Kasumi-1 (cell line): ENCODE measurements around the gene MVB12A.

Experiments
- DNase-seq, 2 experiments: peaks; one replicate each; lab custom pipeline; 2025; lab: John Stamatoyannopoulos, UW

MVB12A gene

DNA sequence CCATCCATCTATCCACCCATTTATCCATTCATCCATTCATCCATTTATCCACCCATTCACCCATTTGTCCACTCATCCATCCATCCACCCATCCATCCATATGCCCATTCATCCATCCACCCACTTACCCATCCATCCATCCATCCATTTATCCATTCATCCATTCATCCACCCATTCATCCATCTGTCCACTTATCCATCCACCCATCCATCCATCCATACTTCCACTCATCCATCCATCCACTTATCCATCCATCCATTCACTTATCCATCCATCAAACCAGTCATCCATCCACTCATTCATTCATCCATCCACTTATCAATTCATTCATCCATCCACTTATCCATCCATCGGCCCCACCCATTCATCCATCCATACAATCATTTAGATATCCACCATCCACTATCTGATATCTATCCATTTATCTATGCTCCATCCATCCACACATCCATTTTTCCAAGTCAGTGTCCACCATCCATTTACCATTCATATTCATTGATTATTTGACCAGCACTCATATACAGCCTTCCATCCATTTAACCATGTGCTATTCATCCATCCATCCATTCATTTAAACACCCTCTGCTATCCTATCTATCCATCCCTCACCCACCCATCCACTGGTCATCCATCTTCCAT, 25.8 kb downstream of the MVB12A start:
- no peak for DNase-seq

DNA sequence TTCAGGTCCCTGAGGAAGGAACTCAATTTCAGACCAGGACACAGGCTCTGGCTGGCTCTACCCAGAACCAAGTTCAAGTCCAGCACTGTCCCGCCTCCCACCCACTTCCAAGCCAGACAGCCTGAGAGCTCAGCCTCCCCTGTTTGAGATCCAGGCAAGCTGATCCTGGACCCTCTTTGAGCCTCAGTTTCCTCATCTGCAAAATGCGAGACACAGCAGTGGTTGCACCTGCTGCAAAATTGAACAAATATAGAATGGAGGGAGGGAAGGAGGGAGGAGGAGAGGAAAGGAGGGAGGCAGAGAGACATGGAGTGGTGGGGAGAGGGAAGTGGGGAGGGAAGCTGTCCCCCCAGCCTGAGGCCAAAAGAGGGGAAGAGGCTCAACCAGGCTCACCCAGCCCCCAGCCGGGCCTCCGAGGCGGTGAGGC, 27.9 kb downstream of the MVB12A start:
- DNase-seq: peak; percentile 4 to 12

DNA sequence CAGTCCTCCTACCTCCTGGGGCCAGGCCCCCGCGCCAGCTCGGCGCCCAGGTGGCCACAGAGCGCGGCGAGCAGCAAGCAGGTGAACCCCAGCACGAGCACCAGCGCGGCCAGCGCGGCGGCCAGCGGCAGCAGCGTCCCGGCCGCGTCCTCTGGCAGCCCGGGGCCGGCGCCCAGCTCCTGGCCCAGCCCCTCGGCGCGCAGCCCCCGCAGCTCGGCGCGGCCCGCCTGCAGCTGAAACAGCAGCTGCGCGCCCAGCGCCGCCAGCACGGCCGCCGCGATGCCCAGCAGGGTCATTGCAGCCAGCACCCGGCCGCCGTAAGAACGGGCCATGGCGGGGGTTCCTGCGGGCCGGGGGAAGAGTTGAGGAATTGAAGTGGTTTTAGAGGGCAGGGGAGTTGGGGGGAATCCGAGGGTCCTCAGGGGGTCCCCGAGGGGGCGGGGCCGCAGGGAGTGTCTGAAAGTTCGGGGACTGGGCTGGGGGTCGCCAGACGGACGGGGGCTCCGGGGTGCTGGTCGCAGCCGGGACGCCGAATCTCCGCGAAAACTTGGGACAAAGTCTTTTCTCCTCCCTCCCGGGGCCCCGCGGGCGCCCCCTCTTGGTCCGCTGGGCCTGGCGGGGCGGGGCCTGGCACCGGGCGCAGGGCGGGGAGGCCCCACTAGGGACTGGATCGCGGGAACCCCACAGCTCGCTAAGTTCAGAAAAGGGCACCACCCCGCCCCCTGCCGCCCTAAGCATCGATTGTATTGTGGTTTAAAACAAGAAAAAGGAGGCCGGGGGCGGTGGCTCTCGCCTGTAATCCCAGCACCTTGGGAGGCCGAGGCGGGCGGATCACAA, 28.5 kb downstream of the MVB12A start, which contains the start of gene TMEM221:
TSS of gene TMEM221 (minus strand) at position 538 of the 837 bp plus-strand sequence. CDS start at position 332, 206 bp downstream.
- DNase-seq: peak; percentile 57 to 61

DNA sequence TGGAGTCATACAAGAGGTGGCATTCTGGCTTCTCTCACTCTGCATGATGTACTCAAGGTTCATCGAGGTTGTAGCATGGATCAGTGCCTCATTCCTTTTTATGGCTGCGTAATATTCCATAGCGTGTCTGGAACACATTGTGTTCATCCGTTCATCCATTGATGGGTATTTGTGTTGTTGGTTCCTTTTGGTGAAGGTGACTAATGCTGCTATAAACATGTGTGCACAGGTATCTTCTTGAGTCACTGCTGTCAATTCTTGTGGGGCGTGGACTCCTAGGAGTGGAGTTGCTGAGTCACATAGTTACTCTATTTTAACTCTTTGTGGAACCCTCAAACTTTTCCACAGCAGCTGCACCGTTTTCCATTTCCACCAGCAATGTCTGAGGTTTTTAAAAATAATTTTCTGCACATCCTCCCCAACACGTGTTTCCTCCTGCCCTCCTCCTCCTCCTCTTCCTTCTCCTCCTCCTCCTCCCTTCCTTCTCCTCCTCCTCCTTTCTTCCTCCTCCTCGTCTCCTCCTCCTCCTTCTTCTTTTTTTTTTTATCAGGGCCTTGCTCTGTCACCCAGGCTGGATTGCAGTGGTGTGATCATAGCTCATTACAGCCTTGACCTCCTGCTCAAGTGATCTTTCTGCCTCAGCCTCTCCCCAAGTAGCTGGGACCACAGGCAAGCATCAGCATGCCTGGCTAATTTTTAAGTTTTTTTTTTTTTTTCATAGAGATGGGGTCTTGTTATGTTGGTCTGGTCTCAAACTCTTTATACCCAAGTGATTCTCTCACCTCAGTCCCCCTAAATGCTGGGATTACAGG, 30.6 kb downstream of the MVB12A start:
- DNase-seq: peak; percentile 51 to 80

DNA sequence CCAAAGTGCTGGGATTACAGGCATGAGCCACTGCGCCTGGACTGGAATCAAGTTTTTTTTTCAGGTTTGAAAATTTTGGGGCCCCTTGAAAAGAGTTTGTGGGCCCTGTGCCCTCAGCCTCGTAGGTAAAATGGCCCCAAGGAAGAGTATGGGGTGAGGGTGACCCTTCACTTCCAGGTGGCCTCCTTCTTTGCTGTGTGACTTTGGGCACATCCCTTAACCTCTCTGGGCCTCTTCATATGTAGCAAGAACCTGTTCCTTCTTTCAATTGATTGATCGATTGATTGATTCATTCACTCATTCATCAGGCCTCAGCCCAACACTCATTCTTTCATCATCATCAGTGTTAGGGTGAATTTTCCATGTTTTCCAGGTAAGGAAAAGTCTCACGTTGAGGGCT, 32.0 kb downstream of the MVB12A start:
- DNase-seq: no peak

DNA sequence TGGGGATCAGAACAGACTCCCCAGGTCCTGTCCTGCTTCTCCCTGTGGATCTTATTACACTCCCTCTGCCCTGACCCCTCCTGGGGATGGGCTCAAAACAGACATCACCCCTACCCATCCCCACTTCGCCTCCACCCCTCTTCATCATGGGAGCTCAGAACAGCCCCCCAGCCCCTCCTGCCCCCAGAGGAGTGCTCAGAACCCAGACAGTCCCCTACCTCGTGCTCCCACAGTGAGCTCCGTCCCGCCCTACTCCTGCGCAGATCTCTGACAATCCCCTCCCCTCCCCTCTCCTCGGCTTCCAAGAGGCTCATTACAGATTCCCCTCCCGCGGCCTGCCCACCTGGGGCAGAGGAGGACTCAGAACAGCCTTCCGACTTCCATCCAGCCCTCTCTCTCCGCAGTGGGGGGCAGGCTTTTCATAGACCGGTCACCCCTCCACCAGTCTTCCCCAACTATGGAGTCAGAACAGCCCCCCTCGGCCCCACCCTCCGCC, 34.8 kb downstream of the MVB12A start:
- DNase-seq: no peak

DNA sequence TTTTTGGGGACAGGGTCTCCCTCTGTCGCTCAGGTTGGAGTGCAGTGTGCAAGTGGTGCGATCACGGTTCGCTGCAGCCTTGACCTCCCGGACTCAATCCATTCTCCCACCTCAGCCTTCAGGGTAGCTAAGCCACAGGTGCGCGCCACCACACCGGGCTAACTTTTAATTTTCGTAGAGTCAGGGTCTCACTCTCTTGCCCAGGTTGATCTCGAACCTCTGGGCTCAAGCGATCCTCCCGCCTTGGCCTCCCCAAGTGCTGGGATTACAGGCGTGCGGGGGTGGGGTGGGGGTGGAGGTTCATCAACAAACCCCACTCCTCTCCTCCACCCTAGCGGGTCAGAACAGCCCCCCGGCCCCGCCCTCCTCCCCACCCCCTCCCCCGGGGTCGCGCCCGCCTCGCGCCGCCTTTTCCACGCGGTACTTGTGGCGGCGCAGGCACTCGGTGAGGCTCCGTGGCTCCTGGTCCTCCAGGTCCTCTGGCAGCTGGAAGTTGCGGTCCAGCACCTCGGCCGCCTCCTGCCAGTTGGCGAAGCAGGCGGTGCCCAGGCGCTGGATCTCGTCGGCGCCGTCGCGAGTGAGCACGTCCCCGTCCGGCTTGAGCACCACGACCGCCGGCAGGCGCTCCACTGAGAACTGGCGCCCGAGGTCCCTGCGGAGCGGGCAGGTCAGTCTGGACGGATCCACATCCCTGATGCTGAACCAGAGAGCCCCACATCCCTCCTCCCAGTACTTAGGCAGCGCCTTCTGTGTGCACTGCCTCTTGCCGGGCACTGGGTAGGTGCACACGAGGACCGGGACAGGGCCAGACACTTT, 35.7 kb downstream of the MVB12A start:
- no peak for DNase-seq

DNA sequence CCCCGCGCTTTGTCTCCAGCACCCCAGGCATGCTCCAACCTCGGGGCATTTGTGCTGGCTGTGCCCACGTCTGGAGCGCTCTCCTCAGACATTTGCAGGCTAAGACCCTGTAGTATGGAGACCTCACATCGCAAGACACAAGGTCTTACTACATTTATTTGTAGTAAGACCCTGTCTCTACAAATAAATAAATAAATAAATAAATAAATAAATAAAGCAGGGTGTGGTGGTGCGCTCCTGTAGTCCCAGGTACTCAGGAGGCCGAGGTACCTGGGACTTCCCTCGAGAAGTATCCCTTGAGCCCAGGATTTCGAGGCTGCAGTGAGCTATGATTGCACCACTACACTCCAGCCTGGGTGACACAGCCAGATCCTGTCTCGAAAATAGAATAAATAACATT, 36.3 kb downstream of the MVB12A start:
- DNase-seq: no peak

DNA sequence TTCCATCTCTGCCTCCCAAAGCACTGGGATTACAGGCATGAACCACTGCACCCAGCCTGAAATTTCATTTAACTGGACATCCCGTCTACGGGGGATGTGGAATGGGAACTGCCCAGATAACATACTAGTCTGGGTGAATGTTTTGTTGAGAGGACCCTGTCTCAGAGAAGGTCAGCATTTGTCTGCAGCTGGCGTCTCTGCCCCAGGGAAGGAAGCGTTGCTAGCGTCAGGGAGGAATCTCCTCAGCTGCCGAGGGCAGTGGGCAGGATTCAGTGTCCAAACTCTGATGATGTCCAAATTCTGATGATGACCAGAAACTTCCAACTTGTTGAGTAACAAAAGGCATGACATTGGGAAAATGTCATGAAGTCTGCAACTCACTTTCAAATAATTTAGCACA, 37.8 kb downstream of the MVB12A start:
- DNase-seq: no peak

DNA sequence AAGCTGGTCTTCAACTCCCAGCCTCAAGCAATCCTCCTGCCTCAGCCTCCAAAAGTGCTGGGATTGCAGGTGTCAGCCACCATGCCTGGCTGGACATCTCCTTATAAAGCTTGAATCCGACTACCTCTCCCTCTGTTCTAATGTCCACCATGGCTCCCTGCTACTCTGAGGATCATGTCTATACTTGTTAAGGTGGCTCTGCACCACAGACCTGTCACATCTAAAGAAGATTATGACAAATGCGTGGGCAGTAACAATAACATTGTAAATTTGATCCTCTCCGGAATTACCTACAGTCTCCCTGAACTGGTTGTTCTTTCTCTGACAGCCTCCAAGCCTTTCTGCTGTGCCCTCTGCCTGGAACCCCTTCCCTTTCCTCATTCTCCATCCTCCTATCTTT, 39.1 kb downstream of the MVB12A start:
- no peak for DNase-seq

DNA sequence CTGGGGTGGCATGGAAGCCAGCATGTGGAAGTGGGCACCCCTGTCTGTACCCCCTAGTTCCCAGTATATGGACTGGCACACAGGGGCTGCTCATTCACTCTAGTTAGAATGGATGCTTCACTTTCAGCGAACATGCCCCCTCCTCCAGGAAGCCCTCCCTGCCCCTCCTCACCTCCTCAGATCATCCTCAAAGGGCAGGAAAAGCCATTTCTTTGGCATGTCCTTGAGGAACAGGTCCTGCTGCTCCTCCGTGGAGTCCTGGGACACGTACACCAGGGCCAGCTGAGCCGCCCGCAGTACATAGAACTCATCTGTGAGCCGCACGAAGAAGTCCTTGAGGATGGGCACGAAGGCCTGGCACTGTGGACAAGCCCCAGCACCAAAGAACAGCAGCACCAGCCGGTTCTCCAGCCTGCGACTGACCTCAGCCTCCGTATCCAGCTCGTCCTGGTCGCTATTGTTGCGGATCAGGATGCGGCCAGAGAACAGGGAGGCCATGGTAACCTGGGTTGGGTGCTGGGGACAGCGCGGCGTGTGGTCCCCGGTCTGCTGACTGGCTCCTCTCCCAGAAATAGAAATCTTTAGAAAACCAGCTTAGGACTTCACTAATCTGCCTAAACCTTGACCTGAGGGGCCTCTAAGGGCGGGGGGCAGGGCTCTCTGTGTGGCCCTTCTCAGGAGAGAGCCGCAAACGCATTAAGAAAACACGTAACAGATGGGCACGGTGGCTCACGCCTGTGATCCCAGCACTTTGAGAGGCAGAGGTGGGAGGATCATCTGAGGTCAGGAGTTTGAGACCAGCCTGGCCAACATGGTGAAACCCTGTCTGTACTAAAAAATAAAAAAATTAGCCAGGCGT, 40.8 kb downstream of the MVB12A start, which contains the start of gene NXNL1:
TSS of gene NXNL1 (minus strand) at position 555 of the 859 bp plus-strand sequence. CDS start at position 498, 57 bp downstream.
- DNase-seq: no peak

DNA sequence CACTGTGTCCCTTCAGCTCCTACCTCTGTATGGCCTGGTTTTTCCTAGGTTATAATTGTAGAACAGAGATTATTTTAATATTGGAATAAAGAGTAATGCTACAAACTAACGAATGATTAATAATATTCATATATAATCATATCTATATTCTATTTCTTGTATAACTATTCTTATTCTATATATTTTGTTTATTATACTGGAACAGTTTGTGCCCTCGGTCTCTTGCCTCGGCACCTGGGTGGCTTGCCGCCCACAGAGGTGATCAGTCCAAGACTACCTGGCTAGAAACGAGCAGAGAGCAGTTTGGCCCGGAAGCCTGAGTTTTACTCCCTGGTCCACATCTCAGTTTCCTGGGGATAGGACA, 46.6 kb downstream of the MVB12A start:
- DNase-seq: no peak

DNA sequence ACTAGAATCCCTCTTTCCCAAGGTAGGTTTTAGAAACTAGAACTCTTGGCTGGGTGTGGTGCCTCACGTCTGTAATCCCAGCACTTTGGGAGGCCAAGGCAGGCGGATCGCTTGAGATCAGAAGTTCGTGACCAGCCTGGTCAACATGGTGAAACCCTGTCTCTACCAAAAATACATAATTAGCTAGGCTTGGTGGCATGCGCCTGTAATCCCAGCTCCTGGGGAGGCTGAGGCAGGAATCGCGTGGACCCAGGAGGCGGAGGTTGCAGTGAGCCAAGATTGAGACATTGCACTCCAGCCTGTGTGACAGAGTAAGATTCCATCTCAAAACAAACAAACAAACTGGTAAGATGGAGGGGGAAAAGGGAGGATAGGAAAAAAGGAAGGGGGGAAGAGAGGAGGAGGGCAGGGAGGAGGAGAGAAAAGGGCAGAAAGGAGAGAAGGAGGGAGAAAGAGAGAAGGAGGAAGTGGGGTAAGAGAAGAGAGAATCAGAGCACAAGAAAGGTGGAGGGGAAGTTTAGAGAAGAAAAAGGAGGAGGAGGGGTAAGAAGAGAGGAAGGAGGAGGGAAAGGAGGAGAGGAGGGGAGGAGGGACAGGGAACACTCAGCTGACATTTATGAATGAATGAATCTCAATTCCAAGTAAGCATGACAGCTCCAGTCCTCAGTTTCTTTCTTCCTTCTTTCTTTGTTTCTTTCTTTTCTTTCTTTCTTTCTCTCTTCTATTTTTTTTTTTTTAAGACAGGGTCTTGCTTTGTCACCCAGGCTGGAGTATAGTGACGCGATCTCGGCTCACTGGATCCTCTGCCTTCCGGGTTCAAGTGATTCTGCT, 47.8 kb downstream of the MVB12A start:
- no peak for DNase-seq

DNA sequence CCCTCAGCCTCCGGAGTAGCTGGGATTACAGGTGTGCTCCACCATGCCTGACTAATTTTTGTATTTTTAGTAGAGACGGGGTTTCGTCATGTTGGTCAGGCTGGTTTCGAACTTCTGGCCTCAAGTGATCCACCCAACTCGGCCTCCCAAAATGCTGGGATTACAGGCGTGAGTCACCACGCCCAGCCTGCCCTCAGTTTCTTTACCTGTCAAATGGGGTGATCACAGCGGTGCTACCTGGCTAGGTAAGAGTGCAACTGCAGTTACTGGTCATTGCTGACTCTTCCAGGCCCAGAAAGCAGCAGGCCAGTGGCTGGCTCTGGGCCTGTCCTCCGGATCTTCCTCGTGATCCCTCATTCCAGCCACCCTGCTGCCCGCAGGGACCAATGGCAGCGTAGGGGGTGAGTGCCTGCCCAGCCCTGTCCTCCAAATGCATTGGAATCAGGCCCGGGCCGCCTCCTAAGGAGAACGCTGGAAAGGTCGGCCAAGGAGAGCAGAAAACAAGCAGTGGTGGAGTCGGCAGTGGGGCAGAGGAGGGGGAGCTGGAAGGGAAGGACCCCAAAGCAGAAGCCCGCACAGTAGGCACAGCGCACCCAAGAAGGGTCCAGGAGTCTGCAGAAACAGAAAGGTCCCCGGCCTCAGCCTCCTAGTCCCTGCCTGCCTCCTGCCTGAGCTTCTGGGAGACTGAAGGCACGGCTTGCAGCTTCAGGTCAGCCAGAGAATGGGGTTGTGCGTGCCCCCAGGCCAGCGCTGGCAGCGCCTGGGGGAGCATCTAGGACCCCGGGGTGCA, 48.6 kb downstream of the MVB12A start:
- no peak for DNase-seq

DNA sequence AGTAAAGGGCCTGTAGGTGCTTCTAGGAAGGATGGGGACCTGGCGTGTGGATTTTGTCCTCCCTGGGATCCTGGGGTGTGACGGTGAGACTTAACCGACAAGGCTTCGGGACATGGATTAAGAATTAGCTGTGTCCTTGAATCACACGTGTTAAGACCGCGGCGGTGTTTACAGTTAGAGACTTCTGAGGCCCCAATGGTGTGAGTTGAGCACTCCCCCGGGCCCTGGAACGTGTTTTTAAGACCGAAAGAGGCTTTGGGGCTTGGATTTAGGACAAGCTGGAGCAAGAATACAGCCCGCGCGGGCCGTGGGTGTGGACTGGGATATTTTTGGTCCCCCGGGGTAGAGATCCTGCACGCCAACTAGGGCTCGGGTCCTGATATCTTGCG, 49.2 kb downstream of the MVB12A start:
- no peak for DNase-seq

DNA sequence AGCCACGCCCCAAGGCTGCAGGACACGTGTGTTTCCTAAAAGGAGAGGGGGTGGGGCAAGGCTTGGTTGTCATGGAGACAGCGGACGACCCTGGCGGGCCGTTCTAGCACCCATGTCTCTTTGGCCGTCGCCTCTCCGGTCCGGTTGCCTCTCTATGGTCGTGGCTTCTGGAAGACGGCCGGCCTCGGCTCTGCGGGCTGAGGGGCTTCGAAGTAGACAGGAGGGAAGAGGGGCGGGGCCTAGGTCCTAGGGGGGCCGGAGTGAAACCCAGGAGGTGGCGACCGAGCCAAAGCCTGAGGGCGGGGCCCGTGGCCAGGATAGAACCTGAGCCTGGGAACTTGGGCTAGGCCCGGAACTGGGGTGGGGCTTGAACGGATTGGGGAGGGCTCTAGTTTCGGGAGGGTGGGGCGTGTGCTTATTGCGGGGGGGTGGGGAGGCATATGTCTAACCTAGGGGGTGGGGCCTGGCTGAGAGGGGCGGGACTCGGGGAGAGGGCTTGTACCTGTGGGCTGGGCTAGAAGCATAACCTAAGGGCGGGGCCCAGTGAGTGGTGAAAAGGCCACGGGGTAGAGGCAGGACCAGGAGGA, 49.7 kb downstream of the MVB12A start:
- peak; percentile 95 to 97 for DNase-seq

DNA sequence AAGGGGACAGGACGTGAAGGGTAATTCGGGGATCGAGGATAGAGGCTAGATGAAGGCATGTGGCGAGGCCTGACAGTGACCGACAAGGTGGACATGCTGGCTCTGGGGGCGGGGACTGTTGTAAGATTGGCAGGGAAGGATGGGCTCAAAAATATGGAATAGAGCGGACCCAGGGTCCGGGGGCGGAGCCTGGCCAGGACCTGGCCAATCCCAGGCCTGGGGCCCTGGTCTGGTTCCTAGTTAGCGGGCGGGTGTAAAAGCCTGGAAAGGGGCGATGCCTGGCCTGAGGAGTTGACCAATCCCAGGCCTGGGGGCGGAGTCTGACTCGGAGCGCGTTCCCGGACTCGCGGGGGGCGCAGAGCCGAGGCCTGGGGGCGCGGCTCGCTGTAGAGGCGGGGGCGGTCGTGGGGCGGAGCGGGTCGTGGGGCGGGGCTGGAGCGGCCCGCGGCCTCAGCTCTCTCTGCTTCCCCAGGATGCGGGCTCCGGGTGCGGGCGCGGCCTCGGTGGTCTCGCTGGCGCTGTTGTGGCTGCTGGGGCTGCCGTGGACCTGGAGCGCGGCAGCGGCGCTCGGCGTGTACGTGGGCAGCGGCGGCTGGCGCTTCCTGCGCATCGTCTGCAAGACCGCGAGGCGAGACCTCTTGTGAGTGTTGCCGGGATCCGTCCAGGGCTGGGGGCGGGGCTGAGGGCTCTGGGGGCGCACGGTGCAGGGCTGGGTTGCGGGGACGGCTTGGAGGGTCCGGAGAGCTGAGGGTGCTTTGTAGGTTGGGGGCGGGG, 50.4 kb downstream of the MVB12A start, which contains the start of gene SLC27A1:
TSS of gene SLC27A1 (plus strand) at position 457 of the 774 bp plus-strand sequence. CDS start at position 474, 17 bp downstream.
- peak; percentile 98 for DNase-seq
